Bronchial epithelial cell (primary cell): ENCODE results near the gene CEP83. TPM values are rescaled to one million over a fixed set of nuclear protein-coding genes. Genes with fewer than 3 reads are reported as not detected.

Experiments
- DNase-seq: peaks from one replicate; pipeline ENCODE4 v3.0.0-alpha.2; 2010; ENCODE audit warnings: low read depth
- FAIRE-seq: peaks from 2 replicates; lab custom pipeline; 2011; peaks lifted over from hg19 to GRCh38; lab: Jason Lieb, UNC
- H3K27me3 ChIP-seq: 2 replicates; pipeline ENCODE4 v1.5.1; 2011; ENCODE audit warnings: low read length; ENCODE audit not compliant: control insufficient read depth, insufficient read depth
- H3K36me3 ChIP-seq: 2 replicates; pipeline ENCODE4 v1.5.1; 2011; ENCODE audit warnings: low read length; ENCODE audit not compliant: control insufficient read depth, insufficient read depth
- H3K4me3 ChIP-seq: 2 replicates; pipeline ENCODE4 v1.5.1; 2011; ENCODE audit warnings: mild to moderate bottlenecking, low read depth, low read length, control low read depth
- CTCF ChIP-seq: IDR thresholded peaks from 2 replicates; pipeline ENCODE4 v1.5.1; 2011; ENCODE audit warnings: mild to moderate bottlenecking, moderate library complexity, low read length, control low read depth, inconsistent platforms; ENCODE audit not compliant: insufficient read depth, severe bottlenecking
- total RNA-seq: library from RNA; depleted of rRNA; stranded (reverse); fragments of >200 nt; gene quantifications from 2 replicates; pipeline ENCODE4 v1.2.1, GENCODE V29; 2014

CEP83 gene
- total RNA-seq, 1 donor from 2014 or later, result 9.7 TPM

GRCh38 chr12:94338006-94338794 is 121.5 kb downstream of the CEP83 start:
- FAIRE-seq, result no peak
- Histone ChIP-seq H3K36me3 (no peaks in the 10 kb centered on the region), H3K4me3 (no peak overlapping the region), H3K27me3 (no peaks in the 10 kb centered on the region)
- DNase-seq, result no peak
- no peak for TF ChIP-seq CTCF

GRCh38 chr12:94336211-94336925 is 123.3 kb downstream of the CEP83 start:
- Histone ChIP-seq H3K27me3 (no peaks in the 10 kb centered on the region), H3K36me3 (no peaks in the 10 kb centered on the region), H3K4me3 (no peak overlapping the region)
- TF ChIP-seq CTCF, result no peak
- FAIRE-seq, result no peak
- DNase-seq, result peak; percentile 43

- Histone ChIP-seq H3K4me3 (no peak overlapping the region), H3K27me3 (no peaks in the 10 kb centered on the region), H3K36me3 (no peaks in the 10 kb centered on the region)
- no peak for TF ChIP-seq CTCF
- no peak for FAIRE-seq
- no peak for DNase-seq
Observed at GRCh38 chr12:94333396-94333795, 126.3 kb downstream of the CEP83 start.

GRCh38 chr12:94329366-94329765 is 130.3 kb downstream of the CEP83 start:
- DNase-seq (no peak), FAIRE-seq (no peak)
- Histone ChIP-seq H3K4me3 (no peak overlapping the region), H3K27me3 (no peaks in the 10 kb centered on the region), H3K36me3 (no peaks in the 10 kb centered on the region)
- no peak for TF ChIP-seq CTCF

- H3K27me3 ChIP-seq, result no peaks in the 10 kb centered on the region
- no peak overlapping the region for H3K4me3 ChIP-seq
- FAIRE-seq (no peak), DNase-seq (peak; percentile 29)
- peaks cover 1% of the 10 kb centered on the region for H3K36me3 ChIP-seq
- TF ChIP-seq CTCF, result no peak
Observed at GRCh38 chr12:94327809-94328208, 131.9 kb downstream of the CEP83 start.
